GM20000 (cell line): ENCODE data around the gene TRMT10A.

Source experiments
- DNase-seq: peaks from one replicate; pipeline ENCODE4 v3.0.0; 2012; ENCODE audit warnings: low spot score
- TF ChIP-seq, protein P1 (sequence below): IDR thresholded peaks from 2 replicates; pipeline ENCODE4 v1.5.1; 2012; ENCODE audit warnings: mild to moderate bottlenecking, control low read depth; ENCODE audit errors: extremely low read depth, missing control alignments

The TRMT10A gene

DNA sequence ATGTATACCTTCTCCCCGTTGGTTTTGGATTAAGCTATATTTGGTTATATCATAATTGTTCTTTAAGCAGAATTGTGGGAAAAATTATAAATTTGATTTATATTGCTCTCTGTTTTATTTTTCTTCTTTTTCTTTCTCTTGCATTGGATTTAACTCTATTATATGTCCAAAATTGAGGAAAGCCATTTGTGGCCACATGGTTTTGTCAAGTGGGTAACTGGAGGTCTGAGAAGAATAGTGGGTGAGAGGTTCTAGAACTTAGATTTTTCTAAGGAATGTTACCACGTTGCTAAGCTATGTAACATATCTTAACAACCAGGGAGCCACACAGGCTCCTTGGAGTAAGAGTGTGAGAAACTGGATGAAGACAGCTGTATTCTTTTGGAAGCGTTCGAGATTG is 53.1 kb downstream of the TRMT10A start, which contains the start of gene C4orf17:
Gene C4orf17 (plus strand): TSS at position 301 of the 400 bp plus-strand sequence. CDS start 2,061 bp downstream, outside the sequence.
- DNase-seq = no peak
- TF ChIP-seq, protein P1, sequence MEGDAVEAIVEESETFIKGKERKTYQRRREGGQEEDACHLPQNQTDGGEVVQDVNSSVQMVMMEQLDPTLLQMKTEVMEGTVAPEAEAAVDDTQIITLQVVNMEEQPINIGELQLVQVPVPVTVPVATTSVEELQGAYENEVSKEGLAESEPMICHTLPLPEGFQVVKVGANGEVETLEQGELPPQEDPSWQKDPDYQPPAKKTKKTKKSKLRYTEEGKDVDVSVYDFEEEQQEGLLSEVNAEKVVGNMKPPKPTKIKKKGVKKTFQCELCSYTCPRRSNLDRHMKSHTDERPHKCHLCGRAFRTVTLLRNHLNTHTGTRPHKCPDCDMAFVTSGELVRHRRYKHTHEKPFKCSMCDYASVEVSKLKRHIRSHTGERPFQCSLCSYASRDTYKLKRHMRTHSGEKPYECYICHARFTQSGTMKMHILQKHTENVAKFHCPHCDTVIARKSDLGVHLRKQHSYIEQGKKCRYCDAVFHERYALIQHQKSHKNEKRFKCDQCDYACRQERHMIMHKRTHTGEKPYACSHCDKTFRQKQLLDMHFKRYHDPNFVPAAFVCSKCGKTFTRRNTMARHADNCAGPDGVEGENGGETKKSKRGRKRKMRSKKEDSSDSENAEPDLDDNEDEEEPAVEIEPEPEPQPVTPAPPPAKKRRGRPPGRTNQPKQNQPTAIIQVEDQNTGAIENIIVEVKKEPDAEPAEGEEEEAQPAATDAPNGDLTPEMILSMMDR = no peak

DNA sequence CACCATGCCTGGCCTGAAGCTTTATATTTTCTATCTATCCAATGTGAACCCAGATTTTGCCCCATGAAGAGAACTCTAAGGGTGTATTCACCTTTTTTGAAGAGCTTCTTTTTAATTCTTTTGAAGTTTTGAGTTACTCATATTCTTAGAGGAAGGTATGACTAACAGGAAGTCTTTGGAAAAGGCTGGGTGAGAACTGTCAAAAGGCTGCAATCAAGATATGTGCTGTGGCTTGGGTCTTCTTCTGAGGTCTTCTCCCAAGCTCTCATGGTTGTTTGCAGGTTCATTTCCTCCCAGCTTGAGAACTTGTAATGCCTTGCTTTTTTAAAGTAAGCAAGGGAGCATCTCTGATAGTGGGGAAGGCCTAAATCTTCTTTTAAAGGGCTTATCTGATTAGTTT is 56.1 kb downstream of the TRMT10A start:
- DNase-seq = no peak
- TF ChIP-seq, protein P1 = no peak

DNA sequence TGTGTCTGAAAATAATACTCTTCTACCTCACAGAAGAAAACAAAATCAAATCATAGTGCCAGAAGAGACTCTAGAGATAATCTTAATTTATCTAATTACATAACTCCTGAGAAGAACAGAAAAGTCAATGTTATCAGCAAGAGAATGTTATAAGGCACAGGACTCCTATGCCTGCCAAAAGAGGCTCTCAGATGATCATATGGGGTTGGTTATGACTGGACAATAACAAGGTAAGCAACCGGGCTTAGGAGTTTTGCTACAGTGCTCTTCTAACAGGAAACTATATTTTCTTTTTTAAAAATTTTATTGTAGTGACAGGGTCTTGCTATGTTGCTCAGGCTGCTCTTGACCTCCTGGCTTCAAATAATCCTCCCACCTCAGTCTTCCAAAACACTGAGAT is 56.5 kb downstream of the TRMT10A start:
- TF ChIP-seq, protein P1 = no peak
- no peak for DNase-seq

DNA sequence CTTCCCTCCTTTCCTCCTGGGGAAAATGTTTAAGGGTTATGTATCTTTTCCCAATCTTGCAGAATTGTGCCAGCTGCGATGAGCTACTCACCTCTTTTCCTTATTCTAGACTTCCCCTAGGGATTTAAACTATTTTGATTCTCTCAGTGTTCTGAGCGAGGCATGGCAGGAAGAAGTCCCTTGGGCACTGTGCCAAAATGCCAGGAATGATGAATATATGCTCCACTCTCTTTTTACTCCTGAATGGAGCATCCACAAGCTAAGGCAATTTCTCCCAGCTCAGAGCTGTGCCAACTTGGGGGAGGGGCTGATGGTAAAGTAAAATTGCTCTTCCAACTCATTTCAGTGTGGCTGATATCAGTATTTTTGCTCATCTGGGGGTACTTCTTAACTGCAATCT is 57.1 kb downstream of the TRMT10A start:
- DNase-seq = no peak
- TF ChIP-seq, protein P1 = no peak

DNA sequence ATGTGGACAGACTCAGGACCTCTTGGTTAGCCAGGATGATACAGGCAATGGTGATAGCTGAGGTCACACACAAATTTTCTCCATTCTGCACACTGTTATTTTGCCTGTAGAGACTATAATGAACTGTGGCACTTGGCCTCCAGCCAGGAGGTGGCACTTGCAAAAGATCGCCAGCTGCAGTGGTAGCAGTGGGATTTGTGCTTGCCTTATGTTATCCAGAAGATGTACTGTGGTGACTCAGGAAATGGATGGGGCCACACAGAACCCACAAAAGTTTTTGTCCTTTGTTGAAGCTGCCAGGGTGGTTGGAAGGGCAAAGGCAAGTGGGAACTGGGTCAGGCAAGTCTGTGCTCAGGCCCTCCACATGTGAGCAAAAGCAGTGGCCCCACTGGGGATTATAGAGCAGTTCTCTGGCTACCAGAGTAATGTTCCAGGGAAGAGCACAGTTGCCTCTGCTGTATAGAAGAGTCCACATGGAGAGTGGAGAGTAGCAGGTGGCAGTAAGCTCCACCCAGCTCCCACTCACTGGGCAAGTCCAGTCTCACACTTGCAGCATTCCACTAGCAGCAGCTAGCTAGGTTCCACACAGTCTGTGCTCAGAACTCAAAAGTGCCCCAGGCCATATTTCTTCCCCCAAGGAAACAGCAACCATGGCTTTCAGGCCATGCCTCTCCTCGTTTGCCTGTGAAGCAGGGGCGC is 58.9 kb downstream of the TRMT10A start:
- TF ChIP-seq, protein P1 = no peak

More for the DNA sequence above, 58.9 kb downstream of the TRMT10A start:
- no peak for DNase-seq
